Amygdala (tissue), 56 donors: ENCODE results near the gene SARNP.
"Not testable (repeated sequence)": the region's sequence is repeated elsewhere in the genome, so short reads cannot be mapped to it uniquely, and the experiment has no call there.

Source experiments
- DNase-seq, 56 donors: peaks; one replicate each; lab custom pipeline; 2025; lab: John Stamatoyannopoulos, UW

The SARNP gene, protein sequence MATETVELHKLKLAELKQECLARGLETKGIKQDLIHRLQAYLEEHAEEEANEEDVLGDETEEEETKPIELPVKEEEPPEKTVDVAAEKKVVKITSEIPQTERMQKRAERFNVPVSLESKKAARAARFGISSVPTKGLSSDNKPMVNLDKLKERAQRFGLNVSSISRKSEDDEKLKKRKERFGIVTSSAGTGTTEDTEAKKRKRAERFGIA

DNA sequence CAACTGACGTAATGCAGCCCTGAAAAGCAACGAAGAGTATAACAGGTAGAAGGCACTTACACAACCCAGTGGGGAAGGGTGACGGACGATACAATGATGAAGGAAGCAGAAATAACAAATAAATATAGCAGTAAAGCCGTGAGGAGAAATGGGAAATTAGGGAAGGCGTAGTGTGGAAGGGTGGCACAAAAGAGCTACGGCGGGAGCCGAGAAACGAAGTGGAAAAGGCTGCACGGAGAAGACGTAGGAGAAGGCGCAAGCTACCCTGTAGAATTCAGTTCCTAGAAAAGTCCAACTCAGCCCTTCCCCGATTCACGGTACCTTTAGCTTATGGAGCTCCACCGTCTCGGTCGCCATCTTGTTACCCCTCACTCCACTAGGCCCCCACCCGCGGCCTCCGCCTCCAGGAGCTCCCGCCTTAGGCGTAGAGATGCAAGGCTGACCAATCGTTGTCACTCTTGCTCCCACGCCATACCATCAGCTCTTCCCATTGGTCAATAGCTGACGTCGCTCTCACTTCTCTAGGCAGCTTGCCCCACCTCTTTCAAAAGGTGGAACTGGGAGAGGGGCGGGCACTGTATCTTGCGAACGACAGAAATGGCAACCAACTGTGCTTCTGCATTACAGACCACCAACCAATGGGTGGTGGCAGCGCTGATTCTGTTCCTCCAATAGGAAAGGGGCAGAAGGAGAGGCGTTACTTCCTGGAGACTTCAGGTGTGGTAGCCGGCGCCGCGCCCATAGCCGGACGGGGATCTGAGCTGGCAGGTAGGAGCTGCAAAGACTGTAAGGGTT, at the start of gene SARNP, which contains the start of gene ORMDL2:
SARNP (minus strand) TSS at position 380 of the 795 bp plus-strand sequence; CDS start at position 357, 23 bp downstream.
ORMDL2 (plus strand) TSS at position 697 of the 795 bp plus-strand sequence. CDS start 959 bp downstream, outside the sequence.
- peak; percentile 83 to 100 (median 98) for DNase-seq

DNA sequence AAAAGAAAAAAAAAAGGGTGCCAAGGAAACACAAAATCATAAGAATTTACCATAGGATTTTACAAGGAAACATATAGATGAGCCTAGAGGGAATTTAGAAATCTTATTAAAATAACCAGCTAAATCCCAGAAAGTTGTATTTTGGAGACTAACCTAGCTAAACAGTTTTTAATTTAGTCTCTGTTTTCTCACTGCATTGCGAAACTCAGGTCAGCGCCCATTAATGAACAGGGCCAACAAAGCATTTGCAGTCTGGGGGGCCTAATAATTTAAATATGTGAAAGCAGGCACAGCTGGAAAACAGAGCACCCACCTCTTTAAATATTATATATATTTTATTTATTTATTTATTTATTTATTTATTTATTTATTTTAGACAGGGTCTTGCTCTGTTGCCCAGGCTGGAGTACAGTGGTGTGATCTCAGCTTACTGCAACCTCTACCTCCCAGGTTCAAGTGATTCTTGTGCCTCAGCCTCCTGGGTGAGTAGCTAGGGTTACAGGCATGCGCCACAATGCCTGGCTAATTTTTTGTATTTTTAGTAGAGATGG, 49.0 kb upstream of the SARNP start:
- DNase-seq, result not testable (repeated sequence)

DNA sequence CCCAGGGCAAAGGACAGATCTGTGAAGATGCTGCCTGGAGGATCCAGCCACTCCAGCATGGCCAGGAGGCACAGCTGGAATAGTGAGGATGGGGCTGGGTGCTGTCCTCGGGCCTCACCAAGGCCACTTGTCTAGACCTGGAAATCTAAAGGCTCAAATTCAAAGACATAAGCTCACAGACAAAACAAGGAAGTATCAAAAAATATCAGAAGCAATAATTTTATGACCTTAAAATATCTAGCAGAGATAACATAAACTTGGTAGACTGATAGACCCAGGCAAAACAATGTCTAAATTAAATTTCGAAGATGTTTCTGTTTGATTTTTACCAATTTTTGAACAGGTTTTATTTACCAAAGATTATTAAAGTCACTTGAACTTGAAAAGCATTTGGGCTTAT, 47.8 kb upstream of the SARNP start:
- DNase-seq, result no peak

DNA sequence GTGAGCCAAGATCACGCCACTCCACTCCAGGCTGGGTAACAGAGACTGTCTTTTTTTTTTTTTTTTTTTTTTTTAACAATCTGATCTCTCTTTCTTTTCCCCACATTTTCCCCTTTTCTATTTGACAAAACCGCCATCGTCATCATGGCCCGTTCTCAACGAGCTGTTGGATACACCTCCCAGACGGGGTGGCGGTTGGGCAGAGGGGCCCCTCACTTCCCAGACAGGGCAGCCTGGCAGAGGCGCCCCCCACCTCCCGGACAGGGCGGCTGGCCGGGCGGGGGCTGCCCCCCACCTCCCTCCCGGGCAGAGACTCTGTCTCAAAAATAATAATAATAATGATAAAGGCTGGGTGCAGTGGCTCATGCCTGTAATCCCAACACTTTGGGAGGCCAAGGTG, 45.4 kb upstream of the SARNP start:
- DNase-seq, result not testable (repeated sequence)

DNA sequence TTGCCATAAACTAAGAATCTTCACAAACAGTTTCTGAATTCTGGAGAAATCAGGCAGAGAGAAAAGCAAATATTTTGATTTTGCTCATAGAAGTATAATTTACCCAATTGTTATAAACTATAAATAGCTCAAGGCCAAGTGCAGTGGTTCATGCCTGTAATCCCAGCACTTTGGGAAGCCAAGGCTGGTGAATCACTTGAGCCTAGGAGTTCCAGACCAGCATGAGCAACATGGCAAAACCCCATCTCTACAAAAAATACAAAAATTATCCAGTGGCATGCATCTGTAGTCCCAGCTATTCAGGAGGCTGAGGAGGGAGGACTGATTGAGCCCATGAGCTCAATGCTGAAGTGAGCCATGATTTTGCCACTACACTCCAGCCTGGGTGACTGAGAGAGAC, 44.8 kb upstream of the SARNP start:
- DNase-seq, result no peak

DNA sequence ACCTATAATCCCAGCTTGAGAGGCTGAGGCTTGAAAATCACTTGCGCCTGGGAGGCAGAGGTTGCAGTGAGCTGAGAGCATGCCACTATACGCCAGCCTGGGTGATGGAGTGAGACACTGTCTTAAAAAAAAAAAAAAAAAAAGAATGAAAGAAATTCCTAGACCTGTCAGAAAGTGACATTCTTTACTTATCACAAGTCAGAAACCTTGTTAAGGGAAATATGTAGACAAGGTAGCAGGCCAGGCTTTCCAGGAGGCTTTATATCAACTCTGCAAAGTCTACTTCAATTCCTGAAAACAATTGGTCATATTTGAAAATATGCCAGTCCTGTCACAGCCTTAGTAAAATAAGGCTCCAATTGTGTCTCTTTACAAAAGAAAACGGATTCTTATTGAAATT, 44.3 kb upstream of the SARNP start:
- DNase-seq, result no peak

DNA sequence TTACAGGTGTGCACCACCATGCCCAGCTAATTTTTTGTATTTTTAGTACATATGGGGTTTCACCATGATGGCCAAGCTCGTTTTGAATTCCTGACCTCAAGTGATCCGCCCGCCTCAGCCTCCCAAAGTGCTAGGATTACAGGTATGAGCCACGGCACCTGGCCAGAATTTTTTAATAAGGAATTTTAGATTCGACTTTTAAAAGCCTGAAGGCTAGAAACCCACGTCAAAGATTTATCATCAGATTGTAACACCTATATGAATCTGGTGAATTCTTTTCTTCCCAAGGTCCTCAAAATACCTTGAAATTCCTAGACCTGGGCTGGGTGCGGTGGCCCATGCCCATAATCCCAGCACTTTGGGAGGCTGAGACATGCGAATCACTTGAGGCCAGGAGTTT, 43.9 kb upstream of the SARNP start:
- no peak for DNase-seq

DNA sequence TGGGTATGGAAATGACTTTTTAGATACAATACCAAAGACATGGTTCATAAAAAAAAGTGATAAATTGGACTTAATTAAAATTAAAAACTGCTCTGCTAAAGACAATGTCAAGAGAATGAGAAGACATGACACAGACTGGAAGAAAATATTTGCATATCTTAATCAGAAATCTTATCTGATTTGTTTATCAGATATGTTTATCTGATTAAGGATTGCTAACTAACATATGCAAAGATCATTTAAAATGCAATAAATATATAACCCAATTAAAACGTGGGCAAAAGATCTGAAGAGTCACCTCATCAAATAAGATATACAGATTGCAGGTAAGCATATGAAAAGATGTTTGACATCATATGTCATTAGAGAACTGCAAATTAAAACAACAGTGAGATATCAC, 35.2 kb upstream of the SARNP start:
- DNase-seq, result no peak

DNA sequence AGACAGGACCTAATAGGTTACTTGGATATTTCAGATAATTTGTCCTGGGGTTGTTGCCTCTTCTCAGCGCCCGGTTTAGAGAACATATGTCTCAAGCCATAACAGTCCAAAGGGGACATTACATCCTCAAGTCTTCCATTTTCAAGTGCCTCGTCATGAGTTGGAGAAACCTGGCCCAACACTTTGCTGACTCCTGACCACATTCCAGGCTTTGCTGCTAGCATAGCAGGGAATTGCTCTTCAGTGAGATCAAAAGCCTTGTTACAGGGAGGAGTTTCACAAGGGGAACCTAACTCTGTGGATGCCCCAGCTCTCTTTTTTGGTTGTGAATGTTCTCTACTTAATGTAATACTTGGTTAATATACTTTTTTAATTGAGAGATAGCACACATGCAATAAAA, 33.4 kb upstream of the SARNP start:
- DNase-seq, result no peak

DNA sequence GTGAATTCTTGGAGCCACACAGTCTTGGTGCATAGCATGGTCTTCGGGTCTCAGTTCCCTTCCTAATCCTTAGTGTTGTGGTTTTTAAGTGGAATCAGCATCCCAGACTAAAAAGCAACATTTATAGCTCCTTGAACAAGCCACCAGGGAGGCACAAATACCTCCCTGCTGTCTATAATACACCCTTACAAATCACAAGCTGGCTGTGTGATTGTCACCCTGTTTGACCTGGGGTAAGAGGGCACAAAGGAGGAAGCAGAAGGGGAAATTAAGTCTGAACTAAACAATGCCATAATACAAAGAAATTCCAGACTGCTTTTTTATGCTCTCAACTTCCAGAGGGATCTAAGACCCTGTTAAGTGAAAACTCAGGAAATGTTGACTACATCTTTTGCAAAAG, 32.9 kb upstream of the SARNP start:
- no peak for DNase-seq

DNA sequence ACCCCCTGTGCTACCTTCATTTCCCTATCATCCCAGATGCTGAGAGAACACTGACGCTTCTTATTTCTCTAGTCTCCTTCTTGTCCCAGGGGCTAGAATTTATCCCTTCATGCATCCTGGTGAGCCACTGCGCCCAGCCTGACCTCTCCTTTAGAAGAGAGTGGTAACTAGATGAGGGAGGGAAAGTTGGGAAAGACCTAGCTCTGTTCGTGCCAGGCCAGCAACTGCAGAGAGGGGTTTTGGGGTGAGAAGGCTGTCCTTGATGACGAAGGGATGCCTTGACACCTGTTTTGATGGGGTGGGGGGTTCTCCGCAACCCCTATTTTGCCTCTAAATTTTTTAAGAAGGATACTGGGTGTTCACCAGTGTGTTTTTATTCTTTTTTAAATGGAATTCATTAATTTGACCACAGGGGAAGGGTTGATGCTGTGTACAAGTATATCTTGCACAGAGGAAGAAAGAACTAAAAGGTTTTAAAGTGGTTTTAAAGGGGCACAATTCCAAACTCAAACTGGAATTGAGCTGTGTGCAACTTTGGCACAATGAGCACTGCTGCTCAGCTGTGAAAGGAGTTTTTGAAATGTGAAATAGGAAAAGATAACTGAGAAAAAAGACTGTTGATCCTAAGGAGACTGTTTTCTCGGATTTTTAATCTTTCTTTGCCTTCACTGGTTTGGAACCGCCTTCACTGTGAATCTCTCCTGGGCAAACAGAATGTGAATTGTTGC, 32.3 kb upstream of the SARNP start:
- no peak for DNase-seq

DNA sequence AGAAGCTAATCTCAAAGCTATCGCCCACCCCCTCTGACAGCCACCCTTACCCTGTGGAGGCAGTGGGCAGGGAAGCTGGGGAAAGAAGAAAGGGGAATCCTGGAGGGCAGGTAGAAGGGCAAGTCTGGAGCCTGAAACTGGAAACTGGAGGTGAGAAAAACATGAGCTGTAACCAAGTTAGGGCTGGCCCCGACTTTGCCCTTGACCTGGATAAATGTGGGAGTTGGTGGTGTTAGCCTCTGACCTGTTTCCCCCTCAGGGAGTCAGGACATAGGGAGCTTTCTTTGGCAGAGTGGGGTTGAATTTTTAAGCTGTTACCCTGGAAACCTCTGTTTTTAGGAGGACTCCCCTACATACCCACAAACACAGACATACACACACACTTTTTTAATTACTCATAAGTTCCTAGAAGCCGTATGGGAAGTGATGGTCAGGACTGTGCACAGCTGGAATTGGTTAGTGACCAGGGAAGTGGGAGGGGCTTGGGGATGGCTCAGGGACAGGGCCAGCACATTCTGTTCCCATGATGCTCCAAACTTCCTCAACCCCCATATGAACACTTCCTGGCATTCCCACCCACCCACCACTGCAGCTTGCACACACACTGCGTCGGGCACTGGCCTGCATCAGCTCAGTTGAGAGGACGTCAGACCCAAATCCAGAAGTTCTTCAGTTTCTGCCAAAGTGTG, 30.2 kb upstream of the SARNP start:
- DNase-seq, result peak in 24 of 56 donors; percentile 2 to 47 (median 11)

DNA sequence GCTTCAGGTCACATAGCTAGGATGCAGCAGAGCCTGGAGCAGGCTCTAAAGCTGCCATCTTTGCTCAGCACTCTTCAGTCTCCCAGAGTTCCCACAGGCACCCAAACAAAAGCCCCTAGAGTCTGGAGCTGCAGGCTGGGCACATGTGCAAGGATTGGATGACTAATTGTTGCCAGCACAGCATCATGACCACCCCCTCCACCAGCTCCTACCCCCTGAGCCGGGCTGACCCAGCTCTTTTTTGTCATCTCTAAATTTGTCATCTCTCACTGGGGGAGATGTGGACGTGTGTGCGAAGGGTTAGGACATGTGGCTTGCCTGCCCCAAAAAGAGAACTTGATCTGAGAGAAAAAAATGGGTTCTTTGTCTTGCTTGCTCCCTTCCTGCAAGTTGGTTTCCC, 29.5 kb upstream of the SARNP start:
- DNase-seq, result peak in 1 of 56 donors; percentile 33

DNA sequence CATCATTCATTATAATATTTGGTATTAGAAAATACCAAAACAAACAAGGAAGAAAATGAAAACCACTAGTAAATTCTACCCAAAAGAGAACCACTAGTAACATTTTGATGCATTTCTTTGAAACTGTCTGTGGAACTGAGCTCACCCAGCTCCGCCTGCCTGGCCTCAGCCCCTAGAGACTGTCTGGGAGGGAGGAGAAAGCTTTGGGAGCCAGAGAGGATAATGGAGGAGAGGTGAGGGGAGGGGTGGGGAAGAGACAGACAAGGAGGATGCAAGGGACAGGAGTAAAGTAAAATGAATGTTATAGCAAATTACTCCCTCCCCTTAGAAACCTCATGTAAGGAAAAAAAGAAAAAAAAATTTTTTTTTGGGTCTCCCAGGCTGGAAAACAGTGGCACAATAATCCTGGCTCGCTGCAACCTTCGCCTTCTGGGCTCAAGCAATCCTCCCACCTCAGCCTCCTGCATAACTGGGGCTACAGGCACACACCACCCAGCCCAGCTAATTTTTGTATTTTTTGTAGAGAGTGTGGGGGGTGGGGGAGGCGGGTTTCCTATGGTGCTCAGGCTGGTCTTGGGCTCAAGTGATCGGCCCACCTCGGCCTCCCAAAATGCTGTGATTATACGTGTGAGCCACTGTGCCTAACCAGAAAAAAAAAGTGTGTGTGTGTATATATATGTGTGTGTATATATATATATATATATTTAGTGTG, 28.4 kb upstream of the SARNP start:
- no peak for DNase-seq

DNA sequence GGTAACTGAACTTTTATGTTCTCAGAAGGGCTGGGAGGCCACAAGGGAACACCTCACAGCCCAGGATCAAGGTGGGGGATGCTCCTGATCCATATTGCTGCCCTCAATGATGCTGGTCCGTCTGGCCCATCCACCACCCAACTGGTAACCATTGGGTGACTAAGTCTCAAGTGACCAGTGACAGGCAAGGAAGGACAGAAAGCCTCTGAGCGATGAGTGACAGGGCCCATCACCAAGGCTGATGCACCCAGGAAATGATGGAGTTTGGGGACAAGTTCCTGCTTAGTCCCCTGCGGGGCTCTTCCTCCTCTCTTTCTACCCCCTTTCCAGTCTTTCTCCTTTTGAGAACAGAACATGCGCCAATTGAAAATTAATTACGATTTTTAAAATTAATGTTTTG, 27.8 kb upstream of the SARNP start:
- DNase-seq, result no peak

DNA sequence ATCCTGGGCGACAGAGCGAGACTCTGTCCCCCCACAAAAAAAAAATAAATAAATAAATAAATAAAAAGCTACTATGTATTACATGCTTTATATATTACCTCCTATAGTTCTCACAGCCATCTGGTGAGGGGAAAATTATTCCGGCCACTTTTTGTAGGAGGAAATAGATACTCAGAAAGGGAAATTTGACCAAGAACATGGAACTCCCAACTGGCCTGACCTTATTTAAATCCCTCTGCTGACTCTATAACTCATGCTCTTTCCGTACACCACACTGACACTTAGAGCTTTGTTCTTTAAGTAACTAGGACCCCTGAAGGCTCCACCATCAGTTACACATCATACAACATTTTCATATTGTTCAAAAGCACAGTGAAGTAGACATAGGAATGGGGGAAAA, 27.4 kb upstream of the SARNP start:
- no peak for DNase-seq

DNA sequence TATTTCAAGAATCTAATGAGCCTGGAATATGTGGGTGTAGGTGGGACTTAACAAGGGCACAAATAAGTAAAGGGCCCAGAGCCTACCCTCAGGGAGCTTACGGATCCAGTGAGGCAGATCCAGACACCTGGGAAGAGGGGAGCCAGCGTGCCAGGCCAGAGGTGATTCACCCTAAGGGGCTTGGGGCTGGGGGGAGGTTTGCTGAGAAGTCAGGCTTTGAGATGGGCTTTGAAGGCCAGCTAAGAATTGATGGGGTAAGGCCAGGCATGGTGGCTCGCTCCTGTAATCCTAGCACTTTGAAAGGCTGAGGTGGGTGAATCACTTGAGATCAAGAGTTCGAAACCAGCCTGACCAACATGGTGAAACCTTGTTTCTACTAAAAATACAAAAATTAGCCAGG, 25.9 kb upstream of the SARNP start:
- DNase-seq, result no peak

DNA sequence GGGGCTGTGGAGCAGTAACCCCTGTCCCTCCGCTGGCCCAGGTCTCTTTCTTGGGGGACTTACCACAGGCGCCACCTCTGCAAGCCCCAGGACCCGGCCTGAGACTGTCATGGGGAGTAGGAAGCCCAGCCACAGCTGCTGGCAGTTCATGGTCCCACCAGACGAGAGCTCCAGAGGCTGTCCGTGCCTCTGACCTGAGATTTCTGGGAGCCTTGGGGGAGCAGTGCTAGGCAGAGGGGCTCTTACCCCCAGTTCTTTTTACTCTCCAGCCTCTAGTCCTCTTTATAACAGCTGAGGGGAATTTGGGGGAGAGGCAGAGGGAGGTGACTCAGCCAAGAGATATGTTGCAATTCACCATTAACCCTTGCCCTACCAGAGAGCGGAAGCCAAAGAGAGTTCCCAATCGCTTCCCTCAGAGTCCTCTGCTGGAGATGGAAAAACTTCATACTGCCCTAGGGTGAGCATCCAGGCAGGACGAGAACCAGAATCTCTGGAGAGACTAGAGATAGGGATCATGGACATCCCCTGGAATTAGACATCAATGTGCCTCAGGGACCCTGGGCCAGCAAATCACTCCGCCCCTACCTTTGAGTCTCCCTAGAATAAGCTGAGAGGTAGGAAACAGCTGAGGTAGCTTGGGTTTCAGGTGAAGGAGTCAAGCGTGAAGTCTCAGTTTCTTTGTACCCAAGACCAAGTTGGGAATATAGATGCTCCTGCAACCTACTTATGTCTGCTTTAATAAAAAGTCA, 25.3 kb upstream of the SARNP start, which contains the start of gene MMP19:
MMP19 (minus strand) TSS at position 256 of the 749 bp plus-strand sequence; CDS start at position 150, 106 bp downstream.
- DNase-seq, result no peak
